ENCODE measurements around the gene VCAN.

The VCAN gene

GRCh38 chr5:83469075-83469474 is 2.5 kb upstream of the VCAN start:
- DNase-seq (ENCODE audit: low read depth), result no peak

- no peak for DNase-seq (ENCODE audit: low read depth)
Observed at GRCh38 chr5:83470526-83471404, 779 bp upstream of the VCAN start.

- no peak for DNase-seq (ENCODE audit: low read depth)
Observed at GRCh38 chr5:83472213-83472507, 616 bp downstream of the VCAN start.

- no peak for DNase-seq (ENCODE audit: low read depth)
Observed at GRCh38 chr5:83472508-83473345, 1.2 kb downstream of the VCAN start.

GRCh38 chr5:83473346-83474160 is 2.0 kb downstream of the VCAN start:
- no peak for DNase-seq (ENCODE audit: low read depth)

GRCh38 chr5:83474161-83474796 is 2.7 kb downstream of the VCAN start:
- no peak for DNase-seq (ENCODE audit: low read depth)

- no peak for DNase-seq (ENCODE audit: low read depth)
Observed at GRCh38 chr5:83474991-83475390, 3.4 kb downstream of the VCAN start.

- no peak for DNase-seq (ENCODE audit: low read depth)
Observed at GRCh38 chr5:83475391-83475863, 3.9 kb downstream of the VCAN start.

- no peak for DNase-seq (ENCODE audit: low read depth)
Observed at GRCh38 chr5:83475935-83476814, 4.6 kb downstream of the VCAN start.

- DNase-seq (ENCODE audit: low read depth), result no peak
Observed at GRCh38 chr5:83482961-83483360, 11.4 kb downstream of the VCAN start.

GRCh38 chr5:83484294-83484693 is 12.8 kb downstream of the VCAN start:
- no peak for DNase-seq (ENCODE audit: low read depth)

- no peak for DNase-seq (ENCODE audit: low read depth)
Observed at GRCh38 chr5:83485842-83486241, 14.3 kb downstream of the VCAN start.

GRCh38 chr5:83487155-83487554 is 15.6 kb downstream of the VCAN start:
- DNase-seq (ENCODE audit: low read depth), result no peak

- no peak for DNase-seq (ENCODE audit: low read depth)
Observed at GRCh38 chr5:83488271-83488670, 16.7 kb downstream of the VCAN start.

- DNase-seq (ENCODE audit: low read depth), result no peak
Observed at GRCh38 chr5:83488821-83489220, 17.3 kb downstream of the VCAN start.

GRCh38 chr5:83490203-83490602 is 18.7 kb downstream of the VCAN start:
- DNase-seq (ENCODE audit: low read depth), result no peak

- no peak for DNase-seq (ENCODE audit: low read depth)
Observed at GRCh38 chr5:83492331-83492730, 20.8 kb downstream of the VCAN start.

- DNase-seq (ENCODE audit: low read depth), result no peak
Observed at GRCh38 chr5:83493644-83494043, 22.1 kb downstream of the VCAN start.

GRCh38 chr5:83494087-83494620 is 22.6 kb downstream of the VCAN start:
- no peak for DNase-seq (ENCODE audit: low read depth)

GRCh38 chr5:83494666-83495065 is 23.1 kb downstream of the VCAN start:
- DNase-seq (ENCODE audit: low read depth), result no peak

- no peak for DNase-seq (ENCODE audit: low read depth)
Observed at GRCh38 chr5:83496626-83497025, 25.1 kb downstream of the VCAN start.

All from stimulated activated CD8-positive, alpha-beta memory T cell treated with anti-CD3 and anti-CD28 coated beads, Interleukin-15, amount 100 ng/mL, for 1 hour (primary cell).